Naive B cell (primary cell): ENCODE measurements around the gene CCDC77. TPM values are rescaled to one million over a fixed set of nuclear protein-coding genes. Genes with fewer than 3 reads are reported as not detected.
A peak's percentile ranks its signal among the peaks of the same experiment; 100 is the strongest.

Experiments
- ATAC-seq, 2 donors: fragments of 150-1000 bp; cut with Tn5 transposase; 2 replicates each; pipeline ENCODE4 v1.10.0; 2021; ENCODE audit warnings: low read depth in 2 of 2, mild to moderate bottlenecking in 2 of 2, moderate library complexity in 2 of 2
- DNase-seq: peaks from one replicate; pipeline ENCODE4 v3.0.0; 2022
- H3K27ac Mint-ChIP-seq, 6 donors: one replicate each; pipeline ENCODE4 v1.8.0; 2020 to 2022; ENCODE audit warnings: mild to moderate bottlenecking in 6 of 6, mixed read lengths in 6 of 6, moderate library complexity in 5 of 6, inconsistent platforms in 2 of 6
- H3K27me3 Mint-ChIP-seq, 3 donors: one replicate each; pipeline ENCODE4 v1.8.0; 2021 to 2022; ENCODE audit warnings: mixed read lengths in 3 of 3, mild to moderate bottlenecking in 1 of 3
- H3K36me3 Mint-ChIP-seq, 2 donors: one replicate each; pipeline ENCODE4 v1.8.0; 2020 to 2022; ENCODE audit warnings: mixed read lengths in 2 of 2, inconsistent platforms in 1 of 2, mild to moderate bottlenecking in 1 of 2
- H3K4me1 Mint-ChIP-seq, 3 donors: one replicate each; pipeline ENCODE4 v1.8.0; 2020 to 2022; ENCODE audit warnings: mixed read lengths in 3 of 3, inconsistent platforms in 1 of 3, mild to moderate bottlenecking in 1 of 3, moderate library complexity in 1 of 3
- H3K4me3 Mint-ChIP-seq, 8 donors: one replicate each; pipeline ENCODE4 v1.8.0; 2020 to 2022; ENCODE audit warnings: mild to moderate bottlenecking in 8 of 8, mixed read lengths in 8 of 8, moderate library complexity in 8 of 8, inconsistent platforms in 2 of 8
- H3K9me3 Mint-ChIP-seq, 7 donors: one replicate each; pipeline ENCODE4 v1.8.0; 2020 to 2022; ENCODE audit warnings: mixed read lengths in 7 of 7, mild to moderate bottlenecking in 5 of 7, inconsistent platforms in 2 of 7, moderate library complexity in 1 of 7
- polyA plus RNA-seq, 6 donors: library from polyadenylated mRNA; unstranded; fragments of 300-500 nt; fragmentation: Illumina TruSeq; gene quantifications; one replicate each; pipeline ENCODE4 v1.2.3, GENCODE V29; 2021; ENCODE audit warnings: low read depth in 6 of 6

The CCDC77 gene
- polyA plus RNA-seq, 6 donors from 2014 or later = 4.5 to 9.2 (median 6.4) TPM; not detected in 1

- H3K4me1 Mint-ChIP-seq = peaks cover 0 to 8% (median 0%) of the 10 kb centered on the region in 3 donors
- no peaks in the 10 kb centered on the region for H3K9me3 Mint-ChIP-seq
- ATAC-seq (no peak), DNase-seq (no peak)
- peaks cover 0 to 5% of the 10 kb centered on the region in 2 donors for H3K36me3 Mint-ChIP-seq
- H3K27ac Mint-ChIP-seq = peak overlapping the region in 1 of 6 donors; percentile 4
- peaks cover 26 to 68% (median 54%) of the 10 kb centered on the region in 3 donors for H3K27me3 Mint-ChIP-seq
- no peak overlapping the region for H3K4me3 Mint-ChIP-seq
Measured at GRCh38 chr12:473863-474577, 72.6 kb downstream of the CCDC77 start.

GRCh38 chr12:475286-475685 lies 73.8 kb downstream of the CCDC77 start:
- peak overlapping the region in 1 of 6 donors; percentile 86 for H3K27ac Mint-ChIP-seq
- peaks cover 0 to 5% of the 10 kb centered on the region in 2 donors for H3K36me3 Mint-ChIP-seq
- no peak for DNase-seq
- peaks cover 0 to 8% (median 0%) of the 10 kb centered on the region in 3 donors for H3K4me1 Mint-ChIP-seq
- H3K9me3 Mint-ChIP-seq = no peaks in the 10 kb centered on the region
- peaks cover 24 to 66% (median 54%) of the 10 kb centered on the region in 3 donors for H3K27me3 Mint-ChIP-seq
- no peak overlapping the region for H3K4me3 Mint-ChIP-seq
- no peak for ATAC-seq

- no peak for ATAC-seq
- DNase-seq = no peak
- H3K4me1 Mint-ChIP-seq = peaks cover 0 to 8% (median 0%) of the 10 kb centered on the region in 3 donors
- H3K4me3 Mint-ChIP-seq = no peak overlapping the region
- H3K27me3 Mint-ChIP-seq = peaks cover 23 to 62% (median 45%) of the 10 kb centered on the region in 3 donors
- no peaks in the 10 kb centered on the region for H3K36me3 Mint-ChIP-seq
- H3K9me3 Mint-ChIP-seq = no peaks in the 10 kb centered on the region
- no peak overlapping the region for H3K27ac Mint-ChIP-seq
Measured at GRCh38 chr12:479161-479560, 77.7 kb downstream of the CCDC77 start.

- ATAC-seq = no peak
Measured at GRCh38 chr12:480831-481816, 79.7 kb downstream of the CCDC77 start.

GRCh38 chr12:482061-482460 lies 80.6 kb downstream of the CCDC77 start:
- Mint-ChIP-seq H3K4me3 (no peak overlapping the region), H3K27me3 (peaks cover 13 to 62% (median 45%) of the 10 kb centered on the region in 3 donors), H3K27ac (no peak overlapping the region), H3K36me3 (no peaks in the 10 kb centered on the region), H3K4me1 (no peaks in the 10 kb centered on the region), H3K9me3 (peaks cover 0 to 3% (median 3%) of the 10 kb centered on the region in 7 donors)
- DNase-seq = no peak
- no peak for ATAC-seq

More at GRCh38 chr12:480831-481816, 79.7 kb downstream of the CCDC77 start:
- Mint-ChIP-seq H3K27me3 (peaks cover 14 to 54% (median 42%) of the 10 kb centered on the region in 3 donors), H3K4me1 (no peaks in the 10 kb centered on the region), H3K27ac (no peak overlapping the region), H3K4me3 (no peak overlapping the region), H3K9me3 (no peaks in the 10 kb centered on the region), H3K36me3 (no peaks in the 10 kb centered on the region)
- no peak for DNase-seq

GRCh38 chr12:484096-484495 lies 82.7 kb downstream of the CCDC77 start:
- peaks cover 0 to 6% of the 10 kb centered on the region in 2 donors for H3K36me3 Mint-ChIP-seq
- no peak for DNase-seq
- H3K4me3 Mint-ChIP-seq = no peak overlapping the region
- peaks cover 13 to 60% (median 50%) of the 10 kb centered on the region in 3 donors for H3K27me3 Mint-ChIP-seq
- H3K9me3 Mint-ChIP-seq = peaks cover 4 to 21% (median 15%) of the 10 kb centered on the region in 7 donors
- no peak overlapping the region for H3K27ac Mint-ChIP-seq
- ATAC-seq = no peak
- no peaks in the 10 kb centered on the region for H3K4me1 Mint-ChIP-seq

GRCh38 chr12:490260-490659 lies 88.8 kb downstream of the CCDC77 start:
- Mint-ChIP-seq H3K4me3 (no peak overlapping the region), H3K4me1 (no peaks in the 10 kb centered on the region), H3K27me3 (peaks cover 0 to 43% (median 19%) of the 10 kb centered on the region in 3 donors), H3K9me3 (peaks cover 7 to 64% (median 38%) of the 10 kb centered on the region in 7 donors), H3K36me3 (peaks cover 15 to 16% of the 10 kb centered on the region in 2 donors), H3K27ac (no peak overlapping the region)
- ATAC-seq (no peak), DNase-seq (no peak)

Other genes starting within 250 kb of the CCDC77 start
- 1 to 10 TPM in 1 of 6 donors, not detected in 5; 1.3 TPM for gene SLC6A12, start 187.5 kb upstream of the CCDC77 start, polyA plus RNA-seq
- not detected for gene SLC6A13, start 138.8 kb upstream of the CCDC77 start, polyA plus RNA-seq
- 10 to 100 TPM; 39.4 to 95.8 (median 52.5) TPM for gene KDM5A, start 12.3 kb upstream of the CCDC77 start, polyA plus RNA-seq
- gene B4GALNT3, start 58.3 kb downstream of the CCDC77 start, polyA plus RNA-seq = under 1 TPM in 3 of 6 donors, not detected in 3; 0.05 to 0.35 (median 0.29) TPM